CD14-positive monocyte (primary cell): Measurements from ENCODE around the gene CAMKK2. TPM values are rescaled to one million over a fixed set of nuclear protein-coding genes. Genes with fewer than 3 reads are reported as not detected.
A peak's percentile ranks its signal among the peaks of the same experiment; 100 is the strongest.

Source experiments
- DNase-seq, 3 donors: peaks; one replicate each; pipeline ENCODE4 v3.0.0-alpha.2; 2011 to 2022
- H2AFZ ChIP-seq: 2 replicates; pipeline ENCODE4 v1.6.0; 2012; ENCODE audit warnings: mild to moderate bottlenecking, low read depth, low read length, inconsistent platforms; ENCODE audit not compliant: insufficient read depth, poor library complexity, severe bottlenecking
- H3K27ac ChIP-seq, 2 donors: 1 replicate in 1 of 2; 2 replicates in 1 of 2; pipeline ENCODE4 v1.5.1; 2012 to 2013; ENCODE audit warnings: low read length in 2 of 2, control low read depth in 1 of 2, inconsistent platforms in 1 of 2, low read depth in 1 of 2, mild to moderate bottlenecking in 1 of 2
- H3K27me3 ChIP-seq, 2 donors: one replicate each; pipeline versions ENCODE4 v1.6.0 to v1.6.1; 2011 to 2013; ENCODE audit warnings: low read length in 2 of 2; ENCODE audit not compliant: control insufficient read depth in 2 of 2, insufficient read depth in 2 of 2
- H3K36me3 ChIP-seq, 2 donors: replicated peaks in 1 of 2; 1 replicate in 1 of 2; 2 replicates in 1 of 2; pipeline versions ENCODE4 v1.5.1 to v1.6.1; 2012 to 2013; ENCODE audit warnings: low read length in 2 of 2, control low read depth in 1 of 2, inconsistent platforms in 1 of 2, mild to moderate bottlenecking in 1 of 2; ENCODE audit not compliant: insufficient read depth in 2 of 2, control insufficient read depth in 1 of 2
- H3K4me1 ChIP-seq, 2 donors: 1 replicate in 1 of 2; 2 replicates in 1 of 2; pipeline versions ENCODE4 v1.5.1 to v1.6.1; 2012 to 2013; ENCODE audit warnings: low read length in 2 of 2, control low read depth in 1 of 2, inconsistent platforms in 1 of 2, mild to moderate bottlenecking in 1 of 2, moderate library complexity in 1 of 2; ENCODE audit not compliant: insufficient read depth in 2 of 2, control insufficient read depth in 1 of 2
- H3K4me2 ChIP-seq: replicated peaks from 2 replicates; pipeline ENCODE3; 2012; ENCODE audit warnings: low read length, moderate library complexity, mild to moderate bottlenecking; ENCODE audit not compliant: poor library complexity, severe bottlenecking; ENCODE audit errors: extremely low read depth
- H3K4me3 ChIP-seq, 3 experiments: fragments of 200-600 bp in 1 of 3; sonication (generic) in 1 of 3; replicated peaks in 1 of 3; 1 replicate in 2 of 3; 2 replicates in 1 of 3; pipeline ENCODE4 v1.5.1; 2011 to 2013; ENCODE audit warnings: low read length in 3 of 3, mild to moderate bottlenecking in 3 of 3, control low read depth in 2 of 3, low read depth in 2 of 3, inconsistent platforms in 1 of 3, moderate library complexity in 1 of 3
- H3K79me2 ChIP-seq: 2 replicates; pipeline ENCODE4 v1.6.0; 2012; ENCODE audit warnings: mild to moderate bottlenecking, control low read depth, inconsistent platforms, low read length, moderate library complexity; ENCODE audit not compliant: insufficient read depth
- H3K9ac ChIP-seq: 2 replicates; pipeline ENCODE4 v1.6.0; 2017; ENCODE audit warnings: low read length, mild to moderate bottlenecking; ENCODE audit not compliant: insufficient read depth, poor library complexity, severe bottlenecking
- H3K9me3 ChIP-seq, 2 donors: replicated peaks in 1 of 2; 1 replicate in 1 of 2; 2 replicates in 1 of 2; pipeline versions ENCODE4 v1.5.1 to v1.6.1; 2012 to 2013; ENCODE audit warnings: low read length in 2 of 2, control low read depth in 1 of 2; ENCODE audit not compliant: control insufficient read depth in 1 of 2, insufficient read depth in 1 of 2
- H4K20me1 ChIP-seq: 2 replicates; pipeline ENCODE4 v1.6.0; 2012; ENCODE audit warnings: mild to moderate bottlenecking, low read length, control low read depth, moderate library complexity; ENCODE audit not compliant: insufficient read depth
- H3K27ac Mint-ChIP-seq, 7 donors: one replicate each; pipeline ENCODE4 v1.8.0; 2020; ENCODE audit warnings: mild to moderate bottlenecking in 7 of 7, mixed read lengths in 7 of 7, moderate library complexity in 6 of 7, inconsistent platforms in 2 of 7
- H3K27me3 Mint-ChIP-seq, 3 donors: one replicate each; pipeline ENCODE4 v1.8.0; 2021 to 2022; ENCODE audit warnings: low read depth in 3 of 3, mild to moderate bottlenecking in 3 of 3, mixed read lengths in 3 of 3, moderate library complexity in 3 of 3, inconsistent platforms in 1 of 3
- H3K36me3 Mint-ChIP-seq, 2 donors: one replicate each; pipeline ENCODE4 v1.8.0; 2020; ENCODE audit warnings: mixed read lengths in 2 of 2, inconsistent platforms in 1 of 2, mild to moderate bottlenecking in 1 of 2
- H3K4me1 Mint-ChIP-seq: one replicate; pipeline ENCODE4 v1.8.0; 2020; ENCODE audit warnings: mild to moderate bottlenecking, mixed read lengths
- H3K4me3 Mint-ChIP-seq, 2 donors: one replicate each; pipeline ENCODE4 v1.8.0; 2020; ENCODE audit warnings: mild to moderate bottlenecking in 2 of 2, mixed read lengths in 2 of 2, moderate library complexity in 1 of 2
- H3K9me3 Mint-ChIP-seq, 7 donors: one replicate each; pipeline ENCODE4 v1.8.0; 2020 to 2022; ENCODE audit warnings: mixed read lengths in 7 of 7, mild to moderate bottlenecking in 6 of 7, moderate library complexity in 6 of 7, inconsistent platforms in 2 of 7
- WGBS: methylation state at CpG from one replicate; pipeline ENCODE4 v1.1.5; 2013; ENCODE audit warnings: missing lambda C conversion rate; ENCODE audit not compliant: insufficient coverage; 5-methylcytosine and 5-hydroxymethylcytosine counted together
- intact Hi-C, 2 donors: fragments of 100-400 bp; cut with micrococcal nuclease; formaldehyde crosslinking; loops; one replicate each; pipeline versions ENCODE4 v1.15.0 to v1.15.1; 2023
- polyA plus RNA-seq, 3 donors: library from polyadenylated mRNA; depleted of rRNA in 1 of 3; unstranded in 2 of 3; stranded (reverse) in 1 of 3; fragments of 300-500 nt in 2 of 3; fragments of >200 nt in 1 of 3; fragmentation: Illumina TruSeq in 2 of 3; gene quantifications; 1 replicate in 2 of 3; 2 replicates in 1 of 3; pipeline ENCODE4 v1.2.3, GENCODE V29; 2012 to 2021
- TF ChIP-seq, protein P1 (sequence below): fragments of 200-600 bp; IDR thresholded peaks from one replicate; pipeline ENCODE4 v1.8.0; 2022; ENCODE audit warnings: antibody characterized with exemption, mild to moderate bottlenecking

CAMKK2 gene
- polyA plus RNA-seq, 3 donors, result 55.6 to 71.4 (median 71.0) TPM

DNA sequence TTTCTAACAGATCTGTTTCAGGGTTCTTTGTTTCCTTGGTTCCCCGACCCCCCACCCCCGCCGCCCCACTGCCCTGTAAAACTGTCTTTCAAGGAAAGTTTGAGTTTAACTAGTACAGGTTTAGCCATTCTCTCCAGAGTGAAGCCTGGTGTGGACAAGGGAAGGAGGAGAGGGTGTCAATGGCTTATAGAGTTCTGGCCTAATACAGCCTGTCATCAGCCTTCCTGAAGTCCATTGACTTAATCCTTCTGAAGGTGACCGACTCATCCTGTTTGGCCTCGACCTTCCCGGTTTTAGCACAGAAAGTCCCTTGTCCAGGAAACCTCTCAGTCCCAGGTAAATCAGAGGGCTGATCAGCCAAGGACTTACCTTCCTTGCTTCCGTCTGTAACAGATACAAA, 97.6 kb downstream of the CAMKK2 start:
- H3K27me3 ChIP-seq, result no peaks in the 10 kb centered on the region
- no peaks in the 10 kb centered on the region for H3K9me3 ChIP-seq
- H3K9ac ChIP-seq, result no peak overlapping the region
- H3K27ac ChIP-seq, result no peak overlapping the region
- Mint-ChIP-seq H3K4me1 (peaks cover 20% of the 10 kb centered on the region), H3K27ac (peak overlapping the region in 3 of 7 donors; percentile 63 to 96 (median 95)), H3K9me3 (peaks cover 0 to 1% (median 0%) of the 10 kb centered on the region in 7 donors), H3K27me3 (no peaks in the 10 kb centered on the region), H3K36me3 (no peaks in the 10 kb centered on the region), H3K4me3 (no peak overlapping the region)
- no peak overlapping the region for H3K4me3 ChIP-seq
- intact Hi-C loops, result no loop called here
- peaks cover 15 to 22% of the 10 kb centered on the region in 2 donors for H3K4me1 ChIP-seq
- TF ChIP-seq, protein P1, sequence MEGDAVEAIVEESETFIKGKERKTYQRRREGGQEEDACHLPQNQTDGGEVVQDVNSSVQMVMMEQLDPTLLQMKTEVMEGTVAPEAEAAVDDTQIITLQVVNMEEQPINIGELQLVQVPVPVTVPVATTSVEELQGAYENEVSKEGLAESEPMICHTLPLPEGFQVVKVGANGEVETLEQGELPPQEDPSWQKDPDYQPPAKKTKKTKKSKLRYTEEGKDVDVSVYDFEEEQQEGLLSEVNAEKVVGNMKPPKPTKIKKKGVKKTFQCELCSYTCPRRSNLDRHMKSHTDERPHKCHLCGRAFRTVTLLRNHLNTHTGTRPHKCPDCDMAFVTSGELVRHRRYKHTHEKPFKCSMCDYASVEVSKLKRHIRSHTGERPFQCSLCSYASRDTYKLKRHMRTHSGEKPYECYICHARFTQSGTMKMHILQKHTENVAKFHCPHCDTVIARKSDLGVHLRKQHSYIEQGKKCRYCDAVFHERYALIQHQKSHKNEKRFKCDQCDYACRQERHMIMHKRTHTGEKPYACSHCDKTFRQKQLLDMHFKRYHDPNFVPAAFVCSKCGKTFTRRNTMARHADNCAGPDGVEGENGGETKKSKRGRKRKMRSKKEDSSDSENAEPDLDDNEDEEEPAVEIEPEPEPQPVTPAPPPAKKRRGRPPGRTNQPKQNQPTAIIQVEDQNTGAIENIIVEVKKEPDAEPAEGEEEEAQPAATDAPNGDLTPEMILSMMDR, result no peak
- no peak overlapping the region for H3K4me2 ChIP-seq
- H4K20me1 ChIP-seq, result no peaks in the 10 kb centered on the region
- WGBS, result 92% methylated on average over 3 of the region's 7 CpGs
- no peak overlapping the region for H2AFZ ChIP-seq
- DNase-seq, result no peak
- no peaks in the 10 kb centered on the region for H3K36me3 ChIP-seq
- no peaks in the 10 kb centered on the region for H3K79me2 ChIP-seq

DNA sequence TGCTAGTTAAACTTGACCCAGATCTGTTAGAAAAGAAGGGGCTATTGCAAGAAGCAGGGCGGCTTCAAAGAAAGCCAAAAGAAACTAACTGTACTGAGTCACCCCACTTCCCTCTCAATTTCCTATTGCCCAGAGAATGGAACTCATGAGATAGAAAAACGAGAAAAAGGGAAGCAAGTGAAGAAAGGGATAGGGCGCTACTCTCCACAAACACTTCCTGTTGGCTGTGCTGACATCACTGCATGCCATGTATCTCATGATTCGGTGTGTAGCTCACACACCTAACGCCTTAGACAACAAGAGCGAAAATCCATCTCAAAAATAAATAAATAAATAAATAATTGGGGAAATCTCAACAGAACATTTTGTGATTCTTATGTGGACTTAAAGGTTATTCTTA, 99.6 kb downstream of the CAMKK2 start:
- Histone ChIP-seq H2AFZ (no peak overlapping the region), H3K27ac (peak overlapping the region; percentile 90 to 93), H3K4me3 (peak overlapping the region in 1 of 3 experiments; percentile 58), H3K4me1 (peaks cover 15 to 22% of the 10 kb centered on the region in 2 donors), H3K36me3 (no peaks in the 10 kb centered on the region), H4K20me1 (no peaks in the 10 kb centered on the region), H3K9me3 (no peaks in the 10 kb centered on the region), H3K4me2 (peak overlapping the region; percentile 66), H3K9ac (peak overlapping the region; percentile 19), H3K79me2 (no peaks in the 10 kb centered on the region), H3K27me3 (no peaks in the 10 kb centered on the region)
- peaks cover 15% of the 10 kb centered on the region for H3K4me1 Mint-ChIP-seq
- peak overlapping the region; percentile 95 to 99 (median 98) for H3K27ac Mint-ChIP-seq
- intact Hi-C loops, result loop anchor here in 1 of 2 donors (1.0 kb wide), 1 partner anchor 68 kb away; no protein-coding TSS in a partner anchor
- WGBS, result no CpG with 5 or more reads among the region's 6 CpGs
- H3K27me3 Mint-ChIP-seq, result peaks cover 0 to 3% (median 0%) of the 10 kb centered on the region in 3 donors
- no peaks in the 10 kb centered on the region for H3K36me3 Mint-ChIP-seq
- H3K4me3 Mint-ChIP-seq, result peak overlapping the region; percentile 52 to 72
- H3K9me3 Mint-ChIP-seq, result peaks cover 0 to 1% (median 0%) of the 10 kb centered on the region in 7 donors
- DNase-seq, result peak; percentile 90 to 98 (median 97)
- TF ChIP-seq, protein P1, result no peak
